ENCODE results near the gene RTCB. TPM values are rescaled to one million over a fixed set of nuclear protein-coding genes. Genes with fewer than 3 reads are reported as not detected.
A peak's percentile ranks its signal among the peaks of the same experiment; 100 is the strongest.

RTCB gene
- 80.0 TPM for polyA plus RNA-seq
- long read RNA-seq, donor 1, transcript RTCB-201 (12 exons, 2,027 nt), result major isoform, 25 of 27 reads
- long read RNA-seq, donor 1, partial matches to known transcripts, result 0 of 27 reads
- long read RNA-seq, donor 1, other reads (novel, unspliced or antisense), result 0 of 27 reads
- long read RNA-seq, donor 2, transcript RTCB-201 (12 exons, 2,027 nt), result major isoform, 42 of 76 reads
- long read RNA-seq, donor 2, partial matches to known transcripts, result 30 of 76 reads
- long read RNA-seq, donor 2, other reads (novel, unspliced or antisense), result 0 of 76 reads
- long read RNA-seq, donor 3, transcript RTCB-201 (12 exons, 2,027 nt), result major isoform, 55 of 64 reads
- long read RNA-seq, donor 3, partial matches to known transcripts, result 5 of 64 reads
- long read RNA-seq, donor 3, other reads (novel, unspliced or antisense), result 0 of 64 reads
- long read RNA-seq, donor 4, partial matches to known transcripts, result 0 of 1 reads
- long read RNA-seq, donor 4, other reads (novel, unspliced or antisense), result 0 of 1 reads
- long read RNA-seq, donor 5, transcript RTCB-201 (12 exons, 2,027 nt), result major isoform, 30 of 34 reads
- long read RNA-seq, donor 5, partial matches to known transcripts, result 0 of 34 reads
- long read RNA-seq, donor 5, other reads (novel, unspliced or antisense), result 0 of 34 reads
- long read RNA-seq, donor 6, transcript RTCB-201 (12 exons, 2,027 nt), result major isoform, 39 of 48 reads
- long read RNA-seq, donor 6, partial matches to known transcripts, result 5 of 48 reads
- long read RNA-seq, donor 6, other reads (novel, unspliced or antisense), result 0 of 48 reads
- long read RNA-seq, donor 7, transcript RTCB-201 (12 exons, 2,027 nt), result major isoform, 17 of 22 reads
- long read RNA-seq, donor 7, partial matches to known transcripts, result 0 of 22 reads
- long read RNA-seq, donor 7, other reads (novel, unspliced or antisense), result 0 of 22 reads
- long read RNA-seq, donor 8, transcript RTCB-205 (5 exons, 767 nt), result minor isoform, 5 of 66 reads
- long read RNA-seq, donor 8, transcript RTCB-201 (12 exons, 2,027 nt), result major isoform, 37 of 66 reads
- long read RNA-seq, donor 8, partial matches to known transcripts, result 23 of 66 reads
- long read RNA-seq, donor 8, other reads (novel, unspliced or antisense), result 0 of 66 reads
- long read RNA-seq, donor 9, transcript RTCB-201 (12 exons, 2,027 nt), result major isoform, 37 of 42 reads
- long read RNA-seq, donor 9, transcript RTCB-205 (5 exons, 767 nt), result minor isoform, 5 of 42 reads
- long read RNA-seq, donor 9, partial matches to known transcripts, result 0 of 42 reads
- long read RNA-seq, donor 9, other reads (novel, unspliced or antisense), result 0 of 42 reads
- long read RNA-seq, donor 10, transcript RTCB-201 (12 exons, 2,027 nt), result major isoform, 36 of 41 reads
- long read RNA-seq, donor 10, partial matches to known transcripts, result 5 of 41 reads
- long read RNA-seq, donor 10, other reads (novel, unspliced or antisense), result 0 of 41 reads
- long read RNA-seq, donor 11, transcript RTCB-201 (12 exons, 2,027 nt), result major isoform, 24 of 27 reads
- long read RNA-seq, donor 11, partial matches to known transcripts, result 0 of 27 reads
- long read RNA-seq, donor 11, other reads (novel, unspliced or antisense), result 0 of 27 reads

DNA sequence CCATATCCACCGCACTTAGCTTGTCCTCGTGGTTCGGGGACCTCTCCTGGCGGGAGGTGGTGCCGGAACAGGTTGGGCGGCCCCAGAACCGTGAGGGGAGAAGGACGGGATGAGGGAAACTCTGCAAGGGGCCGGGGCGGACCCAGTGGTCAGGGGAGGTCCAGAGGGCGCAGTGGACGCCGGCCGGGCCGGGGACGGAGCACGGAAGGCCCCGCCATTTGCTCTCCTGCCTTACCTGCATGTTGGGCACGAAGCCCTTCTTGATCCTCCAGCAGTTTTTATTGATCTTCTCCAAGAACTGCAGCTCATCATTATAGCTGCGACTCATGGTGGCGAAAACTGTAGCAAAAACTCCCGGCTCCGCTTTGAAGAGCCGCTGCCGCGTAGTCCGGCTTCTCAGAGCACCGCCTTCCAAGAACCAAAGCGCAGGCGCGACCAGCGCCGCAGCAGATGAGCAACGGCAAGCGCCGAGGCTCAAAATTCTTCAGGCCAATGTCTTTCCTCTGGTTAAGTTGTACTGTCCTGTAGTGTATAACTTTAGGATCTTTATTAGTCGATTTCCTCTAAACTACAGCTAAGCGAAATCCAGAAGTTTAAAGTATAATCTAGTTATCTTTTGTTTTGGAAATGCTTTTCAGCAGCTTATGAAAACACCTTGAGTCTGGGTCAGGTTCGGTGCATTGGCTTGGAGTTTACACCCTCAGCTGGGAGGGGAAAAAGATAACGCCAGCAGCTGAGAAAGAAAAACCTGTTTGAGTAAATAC is at the start of gene RTCB:
Gene RTCB (minus strand): TSS at position 419 of the 764 bp plus-strand sequence. CDS start 91 bp downstream, at position 328.
- peaks cover 11% of the 10 kb centered on the region for H3K36me3 ChIP-seq (ENCODE audit: control insufficient read depth, insufficient read depth, low read length)
- H3K27ac ChIP-seq (ENCODE audit: low read length), result peak within 1 kb of the TSS; percentile 63
- DNase-seq, result peak; percentile 90 to 97
- H3K27me3 ChIP-seq (ENCODE audit: control insufficient read depth, insufficient read depth, low read length), result peaks cover 2% of the 10 kb centered on the region
- H3K4me3 ChIP-seq (ENCODE audit: low read length), result peak within 1 kb of the TSS; percentile 97
- H3K9me3 ChIP-seq (ENCODE audit: control insufficient read depth, low read depth, low read length), result no peaks in the 10 kb centered on the region
- H3K4me1 ChIP-seq (ENCODE audit: control insufficient read depth, insufficient read depth, low read length), result peaks cover 7% of the 10 kb centered on the region
- 0% methylated on average over 3 of the region's 40 CpGs for WGBS (ENCODE audit: insufficient coverage, low lambda C conversion rate)

GRCh38 chr22:32457031-32457430 is 45.0 kb upstream of the RTCB start:
- WGBS (ENCODE audit: insufficient coverage, low lambda C conversion rate), result no CpG with 5 or more reads among the region's 4 CpGs

DNA sequence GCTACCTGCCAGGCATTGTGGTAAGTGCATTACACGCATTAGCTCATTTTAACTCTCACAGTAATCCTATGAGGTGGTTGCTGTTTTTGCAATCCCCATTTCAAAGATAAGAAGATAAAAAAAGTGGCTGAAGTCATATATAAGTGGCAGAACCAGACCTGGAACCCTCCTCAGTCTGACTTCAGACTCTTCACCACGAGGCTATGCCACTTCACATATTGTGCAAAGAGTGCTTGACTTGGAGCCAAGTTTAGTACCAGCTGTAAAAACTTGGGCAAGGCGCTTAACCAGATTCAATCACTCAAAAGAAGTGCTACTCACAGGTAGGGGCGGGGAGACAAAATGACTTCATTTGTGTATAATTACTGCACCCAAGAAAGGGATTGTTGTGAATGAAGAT is 36.9 kb upstream of the RTCB start:
- no peaks in the 10 kb centered on the region for H3K4me1 ChIP-seq (ENCODE audit: control insufficient read depth, insufficient read depth, low read length)
- H3K9me3 ChIP-seq (ENCODE audit: control insufficient read depth, low read depth, low read length), result no peaks in the 10 kb centered on the region
- DNase-seq, result no peak
- H3K27ac ChIP-seq (ENCODE audit: low read length), result no peak overlapping the region
- H3K4me3 ChIP-seq (ENCODE audit: low read length), result no peak overlapping the region
- H3K27me3 ChIP-seq (ENCODE audit: control insufficient read depth, insufficient read depth, low read length), result peaks cover 3% of the 10 kb centered on the region
- no peaks in the 10 kb centered on the region for H3K36me3 ChIP-seq (ENCODE audit: control insufficient read depth, insufficient read depth, low read length)
- 76% methylated on average over 3 of the region's 4 CpGs for whole genome bisulfite sequencing (ENCODE audit: insufficient coverage, low lambda C conversion rate)

More at GRCh38 chr22:32457031-32457430, 45.0 kb upstream of the RTCB start:
- Histone ChIP-seq H3K36me3 (ENCODE audit: control insufficient read depth, insufficient read depth, low read length) (no peaks in the 10 kb centered on the region), H3K27me3 (ENCODE audit: control insufficient read depth, insufficient read depth, low read length) (peaks cover 5% of the 10 kb centered on the region), H3K4me1 (ENCODE audit: control insufficient read depth, insufficient read depth, low read length) (no peaks in the 10 kb centered on the region), H3K4me3 (ENCODE audit: low read length) (no peak overlapping the region), H3K27ac (ENCODE audit: low read length) (no peak overlapping the region), H3K9me3 (ENCODE audit: control insufficient read depth, low read depth, low read length) (no peaks in the 10 kb centered on the region)
- no peak for DNase-seq

- H3K4me1 ChIP-seq (ENCODE audit: control insufficient read depth, insufficient read depth, low read length), result no peaks in the 10 kb centered on the region
- H3K27me3 ChIP-seq (ENCODE audit: control insufficient read depth, insufficient read depth, low read length), result peaks cover 5% of the 10 kb centered on the region
- WGBS (ENCODE audit: insufficient coverage, low lambda C conversion rate), result no CpG with 5 or more reads among the region's 1 CpG
- H3K27ac ChIP-seq (ENCODE audit: low read length), result no peak overlapping the region
- H3K4me3 ChIP-seq (ENCODE audit: low read length), result no peak overlapping the region
- no peaks in the 10 kb centered on the region for H3K9me3 ChIP-seq (ENCODE audit: control insufficient read depth, low read depth, low read length)
- no peaks in the 10 kb centered on the region for H3K36me3 ChIP-seq (ENCODE audit: control insufficient read depth, insufficient read depth, low read length)
- no peak for DNase-seq
Observed at GRCh38 chr22:32446321-32446720, 34.3 kb upstream of the RTCB start.

- no peak overlapping the region for H3K4me3 ChIP-seq (ENCODE audit: low read length)
- H3K4me1 ChIP-seq (ENCODE audit: control insufficient read depth, insufficient read depth, low read length), result no peaks in the 10 kb centered on the region
- no peak for DNase-seq
- H3K36me3 ChIP-seq (ENCODE audit: control insufficient read depth, insufficient read depth, low read length), result no peaks in the 10 kb centered on the region
- H3K9me3 ChIP-seq (ENCODE audit: control insufficient read depth, low read depth, low read length), result no peaks in the 10 kb centered on the region
- H3K27ac ChIP-seq (ENCODE audit: low read length), result no peak overlapping the region
- H3K27me3 ChIP-seq (ENCODE audit: control insufficient read depth, insufficient read depth, low read length), result peaks cover 5% of the 10 kb centered on the region
- WGBS (ENCODE audit: insufficient coverage, low lambda C conversion rate), result 29% methylated on average over 2 of the region's 6 CpGs
Observed at GRCh38 chr22:32444068-32444467, 32.0 kb upstream of the RTCB start.

DNA sequence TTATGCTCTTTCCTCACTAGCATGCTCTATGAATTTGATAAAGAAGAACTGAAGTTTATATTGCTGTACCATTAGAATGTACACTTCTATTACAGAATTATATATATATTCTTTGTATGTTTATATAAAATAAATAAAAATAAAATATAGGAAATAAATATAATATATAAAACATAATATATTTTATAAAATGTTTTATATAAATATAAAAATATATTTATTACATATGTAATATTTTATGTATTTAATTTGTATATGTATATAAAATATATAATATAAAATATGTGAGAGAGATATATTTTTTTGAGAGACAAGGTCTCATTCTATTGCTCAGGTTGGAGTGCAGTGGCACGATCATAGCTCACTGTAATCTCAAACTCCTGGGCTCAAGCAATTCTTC is 18.3 kb upstream of the RTCB start:
- no peak for DNase-seq
- Histone ChIP-seq H3K9me3 (ENCODE audit: control insufficient read depth, low read depth, low read length) (no peaks in the 10 kb centered on the region), H3K36me3 (ENCODE audit: control insufficient read depth, insufficient read depth, low read length) (no peaks in the 10 kb centered on the region), H3K4me1 (ENCODE audit: control insufficient read depth, insufficient read depth, low read length) (no peaks in the 10 kb centered on the region), H3K27me3 (ENCODE audit: control insufficient read depth, insufficient read depth, low read length) (peaks cover 6% of the 10 kb centered on the region), H3K27ac (ENCODE audit: low read length) (no peak overlapping the region), H3K4me3 (ENCODE audit: low read length) (no peak overlapping the region)
- WGBS (ENCODE audit: insufficient coverage, low lambda C conversion rate), result no CpG with 5 or more reads among the region's 1 CpG

DNA sequence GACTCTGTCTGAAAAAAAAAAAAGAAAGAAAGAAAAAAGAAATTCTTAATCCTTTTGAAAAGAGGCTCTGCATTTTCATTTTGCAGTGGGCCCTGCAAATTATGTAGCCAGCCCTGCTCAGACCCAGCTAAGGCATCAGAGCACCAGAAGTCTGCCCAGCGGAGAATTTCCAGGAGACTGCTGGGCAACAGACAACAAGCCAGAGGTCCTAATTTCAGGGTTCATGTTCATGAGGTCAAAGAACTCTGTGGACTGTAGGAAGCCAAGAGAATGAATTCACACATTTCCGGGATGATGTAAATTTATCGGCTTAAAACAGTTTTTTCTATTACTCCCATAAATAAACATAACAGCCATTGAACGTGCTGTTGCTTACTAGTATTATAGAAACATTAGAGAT is 14.8 kb upstream of the RTCB start:
- H3K4me3 ChIP-seq (ENCODE audit: low read length), result no peak overlapping the region
- no peaks in the 10 kb centered on the region for H3K36me3 ChIP-seq (ENCODE audit: control insufficient read depth, insufficient read depth, low read length)
- H3K27ac ChIP-seq (ENCODE audit: low read length), result no peak overlapping the region
- H3K4me1 ChIP-seq (ENCODE audit: control insufficient read depth, insufficient read depth, low read length), result no peaks in the 10 kb centered on the region
- WGBS (ENCODE audit: insufficient coverage, low lambda C conversion rate), result no CpG with 5 or more reads among the region's 4 CpGs
- no peak for DNase-seq
- H3K9me3 ChIP-seq (ENCODE audit: control insufficient read depth, low read depth, low read length), result no peaks in the 10 kb centered on the region
- peaks cover 2% of the 10 kb centered on the region for H3K27me3 ChIP-seq (ENCODE audit: control insufficient read depth, insufficient read depth, low read length)

DNA sequence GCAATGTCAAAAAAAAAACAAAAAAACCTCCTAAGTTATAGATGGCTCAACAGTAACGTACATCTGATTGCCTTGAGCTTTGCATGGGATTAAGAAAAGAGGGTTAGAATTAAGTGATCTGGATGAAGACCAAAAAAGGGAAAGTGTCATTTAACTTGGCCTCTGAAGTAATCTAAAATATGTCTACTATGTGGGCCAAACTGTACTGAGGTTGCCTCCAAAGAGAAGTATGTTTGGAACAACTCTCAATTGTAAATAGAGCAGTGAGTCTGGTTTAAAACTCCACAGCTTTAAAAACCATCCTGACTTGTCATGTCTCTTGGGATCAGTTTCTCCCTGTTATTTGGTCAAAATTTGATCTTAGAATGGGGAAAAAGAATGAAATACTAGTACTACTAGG is 11.6 kb upstream of the RTCB start:
- Histone ChIP-seq H3K27ac (ENCODE audit: low read length) (no peak overlapping the region), H3K27me3 (ENCODE audit: control insufficient read depth, insufficient read depth, low read length) (peaks cover 2% of the 10 kb centered on the region), H3K4me3 (ENCODE audit: low read length) (no peak overlapping the region), H3K9me3 (ENCODE audit: control insufficient read depth, low read depth, low read length) (no peaks in the 10 kb centered on the region), H3K4me1 (ENCODE audit: control insufficient read depth, insufficient read depth, low read length) (no peaks in the 10 kb centered on the region), H3K36me3 (ENCODE audit: control insufficient read depth, insufficient read depth, low read length) (no peaks in the 10 kb centered on the region)
- no peak for DNase-seq
- WGBS (ENCODE audit: insufficient coverage, low lambda C conversion rate), result 100% methylated on average over 1 of the region's 1 CpG

DNA sequence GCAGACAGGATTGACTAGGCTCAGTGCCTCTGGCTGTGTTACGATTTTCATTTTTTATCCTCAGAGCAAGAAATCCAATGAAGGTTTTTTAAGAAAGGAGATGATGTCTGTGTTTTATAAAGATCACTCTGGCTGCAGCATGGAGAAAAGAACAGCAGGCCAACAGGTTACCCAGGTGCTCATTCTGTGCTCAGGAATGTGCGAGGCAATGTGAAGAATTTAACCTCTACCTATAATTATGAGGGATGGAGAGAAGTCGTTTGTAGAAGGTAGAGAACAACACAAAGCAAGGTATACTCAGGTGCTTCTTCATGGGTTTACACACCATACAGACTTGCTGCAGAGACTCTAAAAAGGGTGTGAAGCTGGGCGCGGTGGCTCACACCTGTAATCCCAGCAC is 10.0 kb upstream of the RTCB start:
- Histone ChIP-seq H3K4me3 (ENCODE audit: low read length) (no peak overlapping the region), H3K36me3 (ENCODE audit: control insufficient read depth, insufficient read depth, low read length) (no peaks in the 10 kb centered on the region), H3K27me3 (ENCODE audit: control insufficient read depth, insufficient read depth, low read length) (peaks cover 11% of the 10 kb centered on the region), H3K4me1 (ENCODE audit: control insufficient read depth, insufficient read depth, low read length) (no peaks in the 10 kb centered on the region), H3K9me3 (ENCODE audit: control insufficient read depth, low read depth, low read length) (no peaks in the 10 kb centered on the region), H3K27ac (ENCODE audit: low read length) (no peak overlapping the region)
- no CpG with 5 or more reads among the region's 5 CpGs for WGBS (ENCODE audit: insufficient coverage, low lambda C conversion rate)
- DNase-seq, result no peak

Measured in large intestine (tissue), 12 donors.